ENCODE results near the gene DIAPH1. TPM values are rescaled to one million over a fixed set of nuclear protein-coding genes. Genes with fewer than 3 reads are reported as not detected.
A peak's percentile ranks its signal among the peaks of the same experiment; 100 is the strongest.

Gene DIAPH1
- total RNA-seq, 1 experiment from 2014 or later = 32.8 TPM

DNA sequence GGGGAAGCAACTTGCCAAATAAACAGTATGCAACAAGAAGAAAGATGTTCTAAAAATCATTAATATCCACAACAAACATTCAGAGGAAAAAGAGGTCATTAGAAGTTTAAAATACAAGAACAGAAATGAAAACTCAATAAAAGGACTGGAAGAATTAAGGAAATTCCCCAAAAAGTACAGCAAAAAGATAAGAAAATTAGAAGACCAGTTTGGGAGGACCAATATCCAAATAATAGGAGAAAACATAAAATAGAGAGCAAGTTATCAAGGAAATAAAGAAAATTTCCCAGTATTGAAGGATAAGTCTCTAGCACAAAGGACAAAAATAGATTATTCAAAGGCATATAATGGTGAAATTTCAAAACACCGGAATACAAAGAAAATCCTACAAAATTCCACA, 21.9 kb downstream of the DIAPH1 start:
- in situ Hi-C loops (cut with HindIII; ENCODE audit: low pct_unique_long_range_greater_than_20kb, low sequenced_read_pairs) = no loop called here

DNA sequence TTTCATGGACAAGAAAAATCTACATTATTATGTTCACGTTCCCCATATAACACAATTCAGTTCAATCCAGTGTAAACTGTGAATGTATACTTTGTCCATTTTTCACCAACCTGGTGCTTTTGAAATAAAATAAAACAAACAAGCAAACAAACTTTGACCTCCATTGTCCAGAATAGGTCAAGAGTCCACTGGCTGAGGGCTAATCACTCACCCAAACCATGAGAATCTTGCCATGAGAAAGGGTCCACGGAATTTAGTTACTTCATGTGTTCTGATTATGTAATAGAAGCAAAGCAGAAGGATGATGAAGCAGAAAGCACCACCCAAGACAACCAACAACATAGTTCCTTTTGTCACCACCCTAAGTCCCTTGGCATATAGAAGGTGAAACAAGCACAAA, 28.7 kb downstream of the DIAPH1 start:
- in situ Hi-C loops (cut with HindIII; ENCODE audit: low pct_unique_long_range_greater_than_20kb, low sequenced_read_pairs) = no loop called here

More for the DNA sequence above, 21.9 kb downstream of the DIAPH1 start:
- DNase-seq (ENCODE audit: low read depth, low spot score) = no peak

DNA sequence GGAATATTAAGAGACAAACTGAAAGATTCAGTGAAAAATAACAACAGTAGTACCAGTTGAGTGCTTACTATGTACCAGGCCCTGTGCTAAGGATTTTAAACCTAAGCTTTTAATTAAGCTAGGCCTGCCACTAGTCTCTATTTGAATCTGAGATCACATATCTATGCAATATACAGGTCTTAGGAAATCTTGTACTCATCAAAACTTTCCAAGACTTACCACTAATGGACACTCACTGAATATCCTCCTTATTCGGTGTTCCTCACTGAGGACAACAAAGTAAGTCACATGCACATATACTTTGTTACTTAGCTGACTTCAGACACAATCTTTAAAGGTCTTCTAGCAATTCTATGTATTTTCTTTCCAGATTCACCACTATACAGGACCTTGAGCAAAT, 32.6 kb downstream of the DIAPH1 start:
- in situ Hi-C loops (cut with HindIII; ENCODE audit: low pct_unique_long_range_greater_than_20kb, low sequenced_read_pairs) = no loop called here
- no peak for DNase-seq (ENCODE audit: low read depth, low spot score)

More for the DNA sequence above, 28.7 kb downstream of the DIAPH1 start:
- no peak for DNase-seq (ENCODE audit: low read depth, low spot score)

DNA sequence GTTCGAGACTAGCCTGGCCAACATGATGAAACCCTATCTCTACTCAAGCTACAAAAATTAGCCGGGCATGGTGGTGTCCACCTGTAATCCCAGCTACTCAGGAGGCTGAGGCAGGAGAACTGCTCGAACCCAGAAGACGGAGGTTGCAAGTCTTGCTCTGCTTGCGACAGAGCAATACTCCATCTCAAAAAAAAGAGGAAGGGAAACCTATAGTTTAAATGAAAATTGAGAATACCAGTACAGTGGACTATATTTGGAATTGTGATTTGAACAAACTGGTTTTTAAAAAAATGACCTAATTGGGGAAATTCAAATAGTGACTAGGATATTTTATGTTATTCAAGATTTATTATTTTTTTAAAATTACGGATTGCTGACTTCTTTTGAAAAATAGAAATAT, 33.2 kb downstream of the DIAPH1 start:
- in situ Hi-C loops (cut with HindIII; ENCODE audit: low pct_unique_long_range_greater_than_20kb, low sequenced_read_pairs) = no loop called here

DNA sequence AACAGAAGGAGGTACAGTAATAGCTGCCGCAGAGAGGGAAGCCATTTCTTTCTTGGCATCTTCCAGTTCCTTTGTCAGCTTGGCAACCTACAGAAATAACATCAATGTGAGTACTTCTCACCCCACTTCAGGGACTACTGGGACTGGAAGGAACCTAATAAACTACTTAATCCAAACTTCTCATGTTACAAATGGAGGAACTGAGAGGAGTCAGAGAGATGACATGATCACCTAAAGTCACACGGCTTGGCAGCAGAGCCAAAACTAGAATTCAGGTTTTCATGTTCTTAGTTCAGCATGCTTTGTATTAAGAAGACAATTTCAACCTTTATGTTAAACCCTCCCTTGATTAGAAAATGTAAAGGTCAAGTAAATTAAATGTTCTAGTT, 44.7 kb downstream of the DIAPH1 start:
- in situ Hi-C loops (cut with HindIII; ENCODE audit: low pct_unique_long_range_greater_than_20kb, low sequenced_read_pairs) = no loop called here

More for the DNA sequence above, 33.2 kb downstream of the DIAPH1 start:
- no peak for DNase-seq (ENCODE audit: low read depth, low spot score)

DNA sequence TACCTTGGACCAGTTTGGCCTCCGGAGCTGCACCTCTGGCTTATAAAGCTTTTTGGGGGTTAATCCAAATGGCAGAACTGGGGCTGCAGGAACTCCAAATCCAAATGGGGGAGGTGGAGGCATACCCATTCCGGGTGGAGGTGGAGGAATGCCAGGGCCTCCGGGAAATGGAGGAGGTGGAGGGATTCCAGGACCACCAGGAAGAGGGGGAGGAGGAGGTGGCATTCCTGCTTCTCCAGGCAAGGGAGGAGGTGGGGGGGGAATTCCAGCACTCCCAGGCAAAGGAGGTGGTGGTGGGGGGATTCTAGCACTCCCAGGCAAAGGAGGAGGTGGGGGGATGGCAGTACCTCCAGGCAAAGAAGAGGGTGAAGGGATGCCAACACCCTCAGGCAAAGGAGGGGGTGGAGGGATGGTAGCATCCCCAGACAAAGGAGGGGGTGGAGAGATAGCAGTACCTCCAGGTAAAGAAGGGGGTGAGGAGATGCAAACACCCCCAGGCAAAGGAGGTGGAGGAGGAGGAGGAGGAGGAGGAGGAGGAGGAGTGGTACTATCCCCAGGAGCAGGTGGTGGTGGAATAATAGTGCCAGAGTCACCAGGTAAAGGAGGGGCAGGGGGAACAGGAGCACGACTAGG, 45.2 kb downstream of the DIAPH1 start:
- DNase-seq (ENCODE audit: low read depth, low spot score) = no peak
- in situ Hi-C loops (cut with HindIII; ENCODE audit: low pct_unique_long_range_greater_than_20kb, low sequenced_read_pairs) = no loop called here

More for the DNA sequence above, 44.7 kb downstream of the DIAPH1 start:
- no peak for DNase-seq (ENCODE audit: low read depth, low spot score)

DNA sequence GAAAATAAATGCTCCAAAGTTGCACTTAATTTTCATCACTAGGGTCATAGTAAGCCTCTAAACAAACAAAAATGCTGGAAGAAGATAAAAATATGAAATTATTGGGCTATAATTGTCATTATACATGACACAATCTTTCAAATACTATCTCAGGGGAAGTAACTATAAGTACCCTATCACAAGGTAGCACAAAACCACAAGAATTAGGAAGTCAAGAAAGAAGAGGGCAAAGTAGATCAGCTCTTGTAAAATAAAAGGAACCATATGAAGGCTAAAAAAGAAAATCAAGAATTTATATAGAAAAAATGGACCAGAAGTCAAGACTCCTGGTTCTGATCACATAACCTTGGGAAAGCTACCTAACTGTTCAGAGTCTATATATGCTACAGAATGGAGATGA, 48.1 kb downstream of the DIAPH1 start:
- in situ Hi-C loops (cut with HindIII; ENCODE audit: low pct_unique_long_range_greater_than_20kb, low sequenced_read_pairs) = no loop called here
- no peak for DNase-seq (ENCODE audit: low read depth, low spot score)

DNA sequence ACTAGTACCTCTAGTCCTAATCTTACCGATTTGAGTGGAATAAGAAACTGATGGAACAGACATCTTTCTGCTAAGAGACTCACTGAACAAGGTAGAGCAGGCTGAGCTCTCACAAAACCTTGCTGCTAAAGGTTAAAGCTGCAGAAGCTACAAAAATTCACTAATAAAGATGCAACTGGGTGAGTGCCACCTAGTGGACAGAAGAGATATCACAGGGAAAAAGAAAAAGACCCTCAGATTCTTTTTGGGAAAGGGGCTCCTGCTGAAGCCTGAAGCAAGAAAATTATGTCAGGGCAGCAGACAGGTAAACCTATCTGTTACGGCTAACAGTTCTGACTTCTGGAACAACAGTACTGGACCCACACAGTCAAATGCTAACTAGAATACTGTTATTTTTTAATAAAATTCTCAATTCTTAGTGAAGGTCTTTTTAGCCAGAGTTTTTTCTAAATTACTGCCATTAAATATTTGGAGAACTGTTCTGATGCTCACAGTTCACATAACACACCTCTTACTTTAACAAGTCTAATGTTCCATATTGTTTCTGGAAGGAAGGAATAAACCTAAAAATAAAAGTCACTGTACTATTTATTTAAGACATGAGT, 51.2 kb downstream of the DIAPH1 start:
- DNase-seq (ENCODE audit: low read depth, low spot score) = peak; percentile 35
- in situ Hi-C loops (cut with HindIII; ENCODE audit: low pct_unique_long_range_greater_than_20kb, low sequenced_read_pairs) = no loop called here

DNA sequence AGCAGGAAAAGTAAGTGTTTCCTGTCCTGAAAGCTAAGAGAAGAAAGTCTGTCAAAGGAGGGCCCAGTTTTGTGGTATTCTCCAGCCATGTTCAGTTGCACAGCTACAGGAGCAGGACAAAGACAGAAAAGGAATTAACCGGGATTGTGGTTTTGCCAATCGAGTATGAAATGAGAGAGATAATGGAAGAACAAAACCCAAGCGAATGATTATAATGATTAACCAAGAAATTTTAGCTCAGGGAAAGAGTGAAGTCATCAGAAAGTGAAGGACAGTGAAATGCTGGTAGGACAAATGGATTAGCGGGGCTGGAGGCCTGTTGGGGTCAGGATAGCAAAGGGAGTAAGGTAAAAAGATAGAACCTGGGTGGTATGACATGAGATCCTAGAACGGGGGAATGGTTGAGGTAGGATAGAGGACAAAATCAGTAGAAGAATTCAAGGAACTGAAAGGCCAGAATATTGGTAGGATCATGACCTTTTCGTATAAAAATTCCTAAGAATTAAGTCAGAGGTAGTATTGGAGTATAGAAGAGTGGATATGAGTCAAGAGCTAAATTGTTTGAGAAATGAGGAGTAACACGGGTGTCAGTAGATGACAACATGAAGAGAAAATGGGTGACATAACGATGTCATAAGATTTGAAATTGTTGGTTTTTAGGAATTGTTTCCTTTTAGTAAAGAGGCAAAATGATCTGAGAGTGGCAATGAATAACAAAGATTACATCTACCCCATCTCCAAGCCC, 52.8 kb downstream of the DIAPH1 start:
- in situ Hi-C loops (cut with HindIII; ENCODE audit: low pct_unique_long_range_greater_than_20kb, low sequenced_read_pairs) = no loop called here
- no peak for DNase-seq (ENCODE audit: low read depth, low spot score)

DNA sequence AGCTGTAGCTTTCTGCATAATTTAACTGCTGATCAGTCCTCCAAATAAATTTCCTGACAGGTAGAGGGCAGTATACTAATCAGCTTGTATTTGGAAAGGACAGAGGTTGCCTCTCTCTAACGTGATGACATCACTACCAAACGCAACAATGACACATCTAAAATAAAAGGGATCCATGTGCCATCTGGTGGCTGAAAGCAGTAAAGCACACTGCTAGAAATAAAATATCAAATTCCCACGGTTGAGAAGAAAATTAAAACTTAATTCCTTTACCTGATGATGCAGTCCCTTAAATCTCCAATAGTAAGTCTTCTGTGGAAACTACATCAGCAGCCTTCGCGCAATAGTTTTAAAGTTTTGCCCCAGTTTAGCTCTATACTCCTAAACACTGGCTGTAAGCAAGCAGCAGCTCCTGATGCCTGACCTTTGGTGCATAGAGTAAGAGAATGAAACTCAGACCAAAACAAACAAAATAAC, 54.5 kb downstream of the DIAPH1 start:
- DNase-seq (ENCODE audit: low read depth, low spot score) = peak; percentile 98
- in situ Hi-C loops (cut with HindIII; ENCODE audit: low pct_unique_long_range_greater_than_20kb, low sequenced_read_pairs) = no loop called here

DNA sequence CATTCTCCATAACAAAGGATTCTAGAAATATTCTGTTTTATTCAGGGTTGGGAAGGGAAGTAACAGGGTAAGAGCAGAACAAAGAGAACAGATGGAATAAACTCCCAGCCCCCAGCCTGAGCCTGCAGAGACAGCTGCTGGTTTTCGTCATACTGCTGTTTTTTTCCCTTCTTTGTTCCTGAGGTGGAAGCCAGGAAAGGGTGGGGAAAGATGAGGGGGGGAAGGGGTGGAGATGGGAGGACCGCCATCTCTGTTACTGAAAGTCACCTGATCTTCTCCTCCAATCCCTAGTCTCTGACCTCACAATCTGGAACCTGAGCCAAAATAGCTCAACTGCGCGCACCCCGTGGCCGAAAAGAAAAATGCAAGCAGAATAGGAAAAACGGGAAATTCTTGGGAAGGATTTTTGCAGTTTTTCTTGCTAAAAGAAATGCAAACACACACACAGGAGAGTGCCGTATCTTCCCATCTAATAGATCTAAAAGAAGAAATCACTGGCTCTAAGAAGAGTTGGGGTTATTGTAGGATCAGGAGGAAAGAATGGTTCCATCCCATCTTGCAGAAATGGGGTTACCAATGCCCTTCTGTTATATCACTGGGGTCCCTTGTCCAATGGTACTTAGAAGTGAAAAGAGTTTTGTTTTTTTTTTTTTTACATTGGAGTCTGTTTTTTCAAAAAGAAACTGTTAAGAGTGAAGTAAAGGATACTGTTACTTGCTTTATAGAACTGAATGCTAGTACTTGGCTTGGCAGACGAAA, 57.9 kb downstream of the DIAPH1 start:
- in situ Hi-C loops (cut with HindIII; ENCODE audit: low pct_unique_long_range_greater_than_20kb, low sequenced_read_pairs) = no loop called here
- DNase-seq (ENCODE audit: low read depth, low spot score) = peak; percentile 95

DNA sequence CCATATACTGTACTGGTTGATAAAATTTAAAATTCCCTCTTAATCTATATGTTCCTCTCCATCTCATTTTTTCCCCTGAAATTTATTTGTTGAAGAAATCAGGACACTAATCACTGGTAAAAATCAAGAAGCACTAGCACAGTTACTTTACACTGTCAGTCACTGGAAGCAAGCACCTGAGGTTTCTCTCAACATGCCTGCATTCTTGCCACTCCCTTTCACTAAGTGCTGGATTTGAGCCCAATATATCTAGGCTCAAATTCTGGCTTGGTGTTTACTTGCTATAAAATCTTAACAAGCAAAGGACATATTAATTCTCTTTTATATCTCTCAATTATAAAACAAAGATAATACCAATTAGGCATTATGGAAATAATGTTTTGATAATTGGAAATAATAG, 58.6 kb downstream of the DIAPH1 start:
- no peak for DNase-seq (ENCODE audit: low read depth, low spot score)
- in situ Hi-C loops (cut with HindIII; ENCODE audit: low pct_unique_long_range_greater_than_20kb, low sequenced_read_pairs) = no loop called here

DNA sequence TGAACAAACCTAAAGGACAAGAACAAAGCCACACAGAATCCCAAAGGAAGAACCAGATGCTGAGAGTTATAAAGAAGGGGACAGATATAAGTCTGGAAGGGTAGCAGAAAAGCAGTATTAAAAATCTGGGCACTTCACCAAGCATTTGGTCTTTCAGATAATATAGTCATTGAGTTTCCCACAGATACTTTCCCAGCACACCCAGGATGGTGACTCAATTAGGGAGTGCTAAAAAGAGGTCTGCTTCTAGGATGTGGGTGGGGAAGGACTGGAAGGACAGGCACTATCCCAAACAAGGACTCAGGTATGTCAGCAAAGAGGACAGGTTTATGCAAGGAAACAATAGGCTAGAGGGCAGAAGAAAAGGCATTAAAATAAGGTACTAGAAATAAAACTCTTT, 59.3 kb downstream of the DIAPH1 start:
- no peak for DNase-seq (ENCODE audit: low read depth, low spot score)
- in situ Hi-C loops (cut with HindIII; ENCODE audit: low pct_unique_long_range_greater_than_20kb, low sequenced_read_pairs) = no loop called here

DNA sequence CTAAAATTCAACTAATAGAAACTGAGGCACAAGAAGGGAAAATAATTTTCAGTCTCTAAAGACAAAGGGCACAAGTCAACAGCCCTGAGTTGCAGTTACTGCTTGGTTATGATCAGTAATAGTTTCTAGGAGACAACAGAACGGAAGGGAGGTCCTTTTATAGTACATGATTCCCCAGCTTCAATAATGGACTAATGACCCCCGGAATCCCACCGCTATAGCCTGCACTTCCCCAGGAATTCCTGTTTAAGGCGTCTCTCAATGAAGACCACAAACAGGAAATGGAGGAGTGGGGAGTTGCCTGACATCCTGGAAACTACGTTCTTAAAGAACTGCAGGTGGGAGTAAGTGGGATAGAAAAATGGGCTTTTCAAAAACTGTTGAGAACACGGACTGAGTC, 60.6 kb downstream of the DIAPH1 start:
- in situ Hi-C loops (cut with HindIII; ENCODE audit: low pct_unique_long_range_greater_than_20kb, low sequenced_read_pairs) = no loop called here

DNA sequence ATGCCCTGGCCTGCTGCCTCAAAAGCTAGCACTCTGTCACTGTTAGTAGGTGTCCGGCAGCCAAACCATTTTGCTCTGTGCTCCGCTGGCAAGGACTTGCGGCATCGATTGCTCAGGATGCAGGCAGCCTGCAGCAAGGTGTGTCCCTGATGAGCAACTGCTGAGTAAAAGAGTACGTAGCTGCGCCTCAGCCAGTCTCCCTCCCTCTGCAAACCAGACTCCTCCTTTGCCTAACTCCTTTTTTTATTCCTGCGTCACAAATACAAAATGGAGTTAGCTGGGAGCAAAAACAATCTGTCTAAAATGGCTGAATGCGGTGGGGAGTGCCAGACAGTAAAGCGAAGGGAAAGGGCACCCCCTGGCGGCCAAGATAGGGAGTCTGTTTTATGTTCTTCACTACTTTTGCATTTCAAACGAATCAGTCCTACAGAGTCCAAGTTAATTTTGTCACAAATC, 61.1 kb downstream of the DIAPH1 start:
- peak; percentile 90 for DNase-seq (ENCODE audit: low read depth, low spot score)
- in situ Hi-C loops (cut with HindIII; ENCODE audit: low pct_unique_long_range_greater_than_20kb, low sequenced_read_pairs) = no loop called here

More for the DNA sequence above, 60.6 kb downstream of the DIAPH1 start:
- DNase-seq (ENCODE audit: low read depth, low spot score) = no peak

DNA sequence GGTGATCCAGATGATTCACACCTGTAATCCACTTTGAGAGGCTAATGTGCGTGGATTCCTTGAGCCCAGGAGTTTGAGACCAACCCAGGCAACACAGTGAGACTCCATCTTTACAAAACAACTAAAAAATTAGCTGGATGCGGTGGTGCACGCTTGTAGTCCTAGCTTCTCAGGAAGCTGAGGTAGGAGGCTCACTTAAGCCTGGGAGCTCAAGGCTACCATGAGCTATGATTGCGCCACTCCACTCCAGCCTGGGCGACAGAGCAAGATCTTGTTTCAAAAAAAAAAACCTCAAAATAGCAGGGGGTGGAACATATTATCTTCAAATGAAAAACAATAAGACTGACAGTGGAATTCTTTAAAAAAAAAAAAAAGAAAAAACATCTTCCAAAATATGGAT, 70.9 kb downstream of the DIAPH1 start:
- in situ Hi-C loops (cut with HindIII; ENCODE audit: low pct_unique_long_range_greater_than_20kb, low sequenced_read_pairs) = no loop called here
- DNase-seq (ENCODE audit: low read depth, low spot score) = no peak

DNA sequence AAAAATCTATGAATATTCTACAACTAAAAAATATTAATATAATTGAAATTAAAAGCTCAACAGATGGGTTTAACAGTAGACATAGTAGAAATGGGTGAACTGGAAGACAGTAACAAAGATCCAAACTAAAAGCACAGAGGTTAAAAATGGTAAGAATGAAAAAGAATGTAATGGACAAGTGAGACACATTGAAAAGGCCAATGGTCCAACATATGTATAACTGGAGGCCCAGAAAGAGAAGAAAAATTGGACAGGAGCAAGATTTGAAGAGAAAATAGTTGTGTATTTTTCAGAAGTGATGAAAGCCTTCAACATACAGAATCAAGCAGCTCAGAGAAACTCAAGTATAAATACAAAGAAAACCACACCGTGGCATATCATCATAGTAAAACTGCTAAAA, 71.3 kb downstream of the DIAPH1 start:
- DNase-seq (ENCODE audit: low read depth, low spot score) = no peak

DNA sequence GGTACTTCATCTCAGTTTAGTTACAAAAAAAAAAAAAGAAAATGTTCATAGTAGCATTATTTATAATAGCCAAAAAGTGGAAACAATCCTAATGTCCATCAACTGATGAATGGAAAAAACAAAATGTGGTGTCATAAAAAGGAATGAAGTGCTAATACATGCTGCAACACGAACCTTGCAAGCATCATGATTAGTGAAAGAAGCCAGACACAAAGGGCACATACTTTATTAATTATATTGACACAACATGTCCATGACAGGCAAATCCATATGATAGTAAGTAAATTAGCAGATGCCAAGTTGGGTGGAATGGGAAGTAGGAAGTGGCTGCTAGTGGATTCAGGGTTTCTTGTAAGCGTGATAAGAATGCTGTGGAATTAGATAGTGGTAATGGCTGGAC, 75.7 kb downstream of the DIAPH1 start:
- no peak for DNase-seq (ENCODE audit: low read depth, low spot score)
- in situ Hi-C loops (cut with HindIII; ENCODE audit: low pct_unique_long_range_greater_than_20kb, low sequenced_read_pairs) = no loop called here

More for the DNA sequence above, 71.3 kb downstream of the DIAPH1 start:
- in situ Hi-C loops (cut with HindIII; ENCODE audit: low pct_unique_long_range_greater_than_20kb, low sequenced_read_pairs) = no loop called here

Data from SK-MEL-5 (cell line).